Spleen (tissue), 11 donors: ENCODE data around the gene PHTF2. TPM values are rescaled to one million over a fixed set of nuclear protein-coding genes. Genes with fewer than 3 reads are reported as not detected.

ENCODE experiments used
- DNase-seq: peaks from one replicate; pipeline ENCODE4 v3.0.0-alpha.2; 2020
- H3K27ac ChIP-seq, 8 donors: fragments of 200-600 bp; sonication (generic) in 7 of 8; 1 replicate in 4 of 8; 2 replicates in 4 of 8; pipeline versions ENCODE4 v1.5.0 to v1.8.0; 2016 to 2021; ENCODE audit warnings: inconsistent platforms in 4 of 8, mild to moderate bottlenecking in 4 of 8, moderate library complexity in 1 of 8
- H3K27me3 ChIP-seq, 7 donors: fragments of 200-600 bp; sonication (generic) in 6 of 7; replicated peaks in 1 of 7; 1 replicate in 4 of 7; 2 replicates in 3 of 7; pipeline versions ENCODE4 v1.5.0 to v1.8.0; 2016 to 2021; ENCODE audit warnings: inconsistent platforms in 3 of 7, mild to moderate bottlenecking in 1 of 7
- H3K36me3 ChIP-seq, 6 donors: fragments of 200-600 bp; sonication (generic) in 5 of 6; 1 replicate in 4 of 6; 2 replicates in 2 of 6; pipeline versions ENCODE4 v1.5.0 to v1.8.0; 2016 to 2021; ENCODE audit warnings: inconsistent platforms in 2 of 6
- H3K4me1 ChIP-seq, 6 donors: fragments of 200-600 bp; sonication (generic) in 5 of 6; 1 replicate in 3 of 6; 2 replicates in 3 of 6; pipeline versions ENCODE4 v1.5.0 to v1.8.0; 2016 to 2021; ENCODE audit warnings: inconsistent platforms in 3 of 6
- H3K4me3 ChIP-seq, 8 donors: fragments of 200-600 bp; sonication (generic) in 7 of 8; 1 replicate in 4 of 8; 2 replicates in 4 of 8; pipeline versions ENCODE4 v1.5.0 to v1.8.0; 2016 to 2021; ENCODE audit warnings: inconsistent platforms in 4 of 8, mild to moderate bottlenecking in 4 of 8, moderate library complexity in 2 of 8
- H3K9me3 ChIP-seq, 8 donors: fragments of 200-600 bp; sonication (generic) in 7 of 8; 1 replicate in 4 of 8; 2 replicates in 4 of 8; pipeline versions ENCODE4 v1.5.0 to v1.8.0; 2016 to 2021; ENCODE audit warnings: inconsistent platforms in 4 of 8
- CTCF ChIP-seq, 11 experiments: fragments of 200-600 bp in 7 of 11; fragments of 450-650 bp in 4 of 11; sonication (generic) in 4 of 11; IDR thresholded peaks in 8 of 11; conservative IDR thresholded peaks in 3 of 11; 1 replicate in 7 of 11; 2 replicates in 4 of 11; pipeline versions ENCODE4 v1.4.0 to v1.8.0; 2016 to 2021; ENCODE audit warnings: antibody characterized with exemption in 11 of 11, inconsistent platforms in 4 of 11, mild to moderate bottlenecking in 1 of 11
- POLR2A ChIP-seq, 3 donors: fragments of 450-650 bp; IDR thresholded peaks; one replicate each; pipeline ENCODE4 v1.5.1; 2017; ENCODE audit warnings: antibody characterized with exemption in 3 of 3, mild to moderate bottlenecking in 1 of 3
- POLR2AphosphoS5 ChIP-seq, 3 donors: sonication (generic); formaldehyde crosslinking; IDR thresholded peaks; one replicate each; pipeline ENCODE4 v1.5.1; 2017; ENCODE audit warnings: antibody characterized with exemption in 3 of 3
- WGBS, 5 donors: extraction: QIAGEN DNeasy Blood & Tissue Kit in 3 of 5; methylation state at CpG; one replicate each; pipeline versions ENCODE4 v1.1.5 to v1.1.7; 2013 to 2018; 5-methylcytosine and 5-hydroxymethylcytosine counted together
- intact Hi-C: fragments of 100-400 bp; cut with DNase I; formaldehyde crosslinking; loops from one replicate; pipeline ENCODE4 v1.15.0; 2023; ENCODE audit warnings: low total_unique reads
- polyA plus RNA-seq, 3 donors: library from polyadenylated mRNA; stranded (reverse); fragments of 200-250 nt; gene quantifications; one replicate each; pipeline ENCODE4 v1.2.1, GENCODE V29; 2013
- total RNA-seq, 7 donors: library from RNA; depleted of rRNA in 3 of 7; stranded (reverse); fragments of >200 nt in 3 of 7; fragmentation: NEBNext Ultra II Directional in 4 of 7; extraction: Animal tissue kit (Norgen Biotek cat#: 25700) in 4 of 7; gene quantifications; one replicate each; pipeline versions ENCODE4 v1.1.0 to v1.2.1, GENCODE V29; 2016 to 2021
- donor health status: healthy with polysubstance abuse.
- donor health status: DM: no; HTN: no; CAD: no; lungs with moderate emphysema.
- donor health status: DM: no; HTN: no; CAD: no.
- donor health status: Bipolar disorder and iron deficiency.
- donor health status: healthy.
- donor health status: DM: no; HTN: no; CAD: no.
- donor health status: DM: yes; HTN: yes; CAD: no.

PHTF2 gene
- total and polyA plus RNA-seq, 10 donors, result 13.3 to 47.7 (median 34.7) TPM

- Histone ChIP-seq H3K27me3 (no peaks in the 10 kb centered on the region), H3K9me3 (no peaks in the 10 kb centered on the region), H3K4me3 (no peak overlapping the region), H3K4me1 (no peaks in the 10 kb centered on the region), H3K27ac (peak overlapping the region in 5 of 8 donors; percentile 49 to 68 (median 53)), H3K36me3 (no peaks in the 10 kb centered on the region)
- intact Hi-C loops, result no loop called here
- WGBS, 5 donors, result 50 to 77% (median 73%) methylated on average over 3 of the region's 3 CpGs
- TF ChIP-seq POLR2A (IDR thresholded peaks at IDR 0.05), result no peak
- TF ChIP-seq CTCF (IDR thresholded peaks at IDR 0.05 in 8 of 11, conservative IDR thresholded peaks at IDR 0.05 in 3 of 11), result no peak
- TF ChIP-seq POLR2AphosphoS5 (IDR thresholded peaks at IDR 0.05), result no peak
- no peak for DNase-seq
These were observed 187.4 kb downstream of the PHTF2 start for GRCh38 chr7:77985974-77986339.

- no peak overlapping the region for H3K4me3 ChIP-seq
- 77 to 83% (median 81%) methylated on average over 3 to 6 of the region's 6 CpGs for WGBS, 5 donors
- no peaks in the 10 kb centered on the region for H3K4me1 ChIP-seq
- no peak for DNase-seq
- H3K36me3 ChIP-seq, result no peaks in the 10 kb centered on the region
- no peak overlapping the region for H3K27ac ChIP-seq
- no peaks in the 10 kb centered on the region for H3K27me3 ChIP-seq
- intact Hi-C loops, result no loop called here
- TF ChIP-seq POLR2AphosphoS5 (IDR thresholded peaks at IDR 0.05), result no peak
- no peak for TF ChIP-seq CTCF (IDR thresholded peaks at IDR 0.05 in 8 of 11, conservative IDR thresholded peaks at IDR 0.05 in 3 of 11)
- TF ChIP-seq POLR2A (IDR thresholded peaks at IDR 0.05), result no peak
- no peaks in the 10 kb centered on the region for H3K9me3 ChIP-seq
These were observed 191.5 kb downstream of the PHTF2 start for GRCh38 chr7:77989981-77990566.

GRCh38 chr7:77991656-77992055, 193.1 kb downstream of the PHTF2 start:
- WGBS, 5 donors, result 88 to 98% (median 95%) methylated on average over 4 of the region's 4 CpGs
- TF ChIP-seq CTCF (IDR thresholded peaks at IDR 0.05 in 8 of 11, conservative IDR thresholded peaks at IDR 0.05 in 3 of 11) (no peak), POLR2A (IDR thresholded peaks at IDR 0.05) (no peak), POLR2AphosphoS5 (IDR thresholded peaks at IDR 0.05) (no peak)
- no peaks in the 10 kb centered on the region for H3K36me3 ChIP-seq
- intact Hi-C loops, result no loop called here
- H3K9me3 ChIP-seq, result no peaks in the 10 kb centered on the region
- no peak for DNase-seq
- H3K27ac ChIP-seq, result no peak overlapping the region
- no peaks in the 10 kb centered on the region for H3K4me1 ChIP-seq
- no peaks in the 10 kb centered on the region for H3K27me3 ChIP-seq
- H3K4me3 ChIP-seq, result no peak overlapping the region

GRCh38 chr7:77993838-77994237, 195.3 kb downstream of the PHTF2 start:
- TF ChIP-seq POLR2AphosphoS5 (IDR thresholded peaks at IDR 0.05) (no peak), CTCF (IDR thresholded peaks at IDR 0.05 in 8 of 11, conservative IDR thresholded peaks at IDR 0.05 in 3 of 11) (no peak)
- no peaks in the 10 kb centered on the region for H3K27me3 ChIP-seq
- H3K9me3 ChIP-seq, result no peaks in the 10 kb centered on the region
- H3K27ac ChIP-seq, result no peak overlapping the region
- 88 to 97% (median 95%) methylated on average over 3 of the region's 3 CpGs for WGBS, 5 donors
- H3K36me3 ChIP-seq, result no peaks in the 10 kb centered on the region
- H3K4me1 ChIP-seq, result no peaks in the 10 kb centered on the region
- intact Hi-C loops, result no loop called here
- H3K4me3 ChIP-seq, result no peak overlapping the region
- DNase-seq, result no peak
